GM18867 (cell line): ENCODE measurements around the gene ATP4B.

Source experiments
- ATAC-seq: cut with Tn5 transposase; IDR thresholded peaks from one replicate; pipeline ENCODE4 v1.9.1; 2021; ENCODE audit warnings: mild to moderate bottlenecking, moderate library complexity; ENCODE audit not compliant: unreplicated experiment

ATP4B gene

DNA sequence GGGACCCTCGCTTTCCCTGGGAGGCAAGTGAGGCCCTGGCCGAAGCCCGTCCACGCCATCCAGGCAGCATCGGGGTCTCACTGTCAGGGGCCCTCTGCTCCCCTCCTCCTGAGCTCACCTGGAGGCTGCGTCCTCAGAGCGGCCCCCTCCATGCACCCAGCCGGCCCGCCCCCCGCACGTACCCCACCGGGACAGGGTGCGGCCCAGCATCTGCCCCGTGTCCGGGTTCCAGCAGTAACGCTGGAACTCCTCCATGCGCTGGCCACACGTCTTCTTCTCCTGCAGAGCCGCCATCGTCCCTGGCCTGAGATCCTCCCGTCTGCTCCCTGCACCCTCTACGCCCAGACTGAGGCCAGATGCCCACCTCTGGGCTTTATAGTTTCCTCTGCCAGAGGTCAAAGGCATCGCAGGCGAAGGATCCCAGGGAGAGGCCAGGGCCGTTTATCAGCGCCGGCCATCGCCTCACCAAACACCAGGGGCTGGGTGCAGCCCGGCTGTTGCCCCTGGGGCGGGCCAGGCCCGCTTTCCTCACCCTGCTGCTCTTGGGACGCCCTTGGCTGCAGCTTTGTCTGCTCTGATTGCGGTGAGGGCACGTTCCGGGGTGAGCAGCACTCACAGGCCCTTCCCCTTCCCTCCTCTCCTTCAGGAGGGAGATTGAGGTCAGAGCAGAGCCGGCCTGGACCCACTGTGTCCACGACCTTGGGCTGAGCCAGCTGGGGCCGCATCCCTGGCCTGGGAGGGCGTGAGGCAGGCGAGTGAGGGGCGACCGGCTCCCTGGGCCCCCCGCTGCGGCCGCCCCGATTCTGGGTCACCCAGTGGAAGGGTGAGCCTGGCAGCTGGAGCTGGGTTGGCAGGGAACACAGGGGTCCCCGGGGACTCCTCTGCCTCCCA is at the start of gene ATP4B:
Gene ATP4B (minus strand): TSS at position 348 of the 891 bp plus-strand sequence. CDS start 54 bp downstream, at position 294.
- ATAC-seq, result no peak

DNA sequence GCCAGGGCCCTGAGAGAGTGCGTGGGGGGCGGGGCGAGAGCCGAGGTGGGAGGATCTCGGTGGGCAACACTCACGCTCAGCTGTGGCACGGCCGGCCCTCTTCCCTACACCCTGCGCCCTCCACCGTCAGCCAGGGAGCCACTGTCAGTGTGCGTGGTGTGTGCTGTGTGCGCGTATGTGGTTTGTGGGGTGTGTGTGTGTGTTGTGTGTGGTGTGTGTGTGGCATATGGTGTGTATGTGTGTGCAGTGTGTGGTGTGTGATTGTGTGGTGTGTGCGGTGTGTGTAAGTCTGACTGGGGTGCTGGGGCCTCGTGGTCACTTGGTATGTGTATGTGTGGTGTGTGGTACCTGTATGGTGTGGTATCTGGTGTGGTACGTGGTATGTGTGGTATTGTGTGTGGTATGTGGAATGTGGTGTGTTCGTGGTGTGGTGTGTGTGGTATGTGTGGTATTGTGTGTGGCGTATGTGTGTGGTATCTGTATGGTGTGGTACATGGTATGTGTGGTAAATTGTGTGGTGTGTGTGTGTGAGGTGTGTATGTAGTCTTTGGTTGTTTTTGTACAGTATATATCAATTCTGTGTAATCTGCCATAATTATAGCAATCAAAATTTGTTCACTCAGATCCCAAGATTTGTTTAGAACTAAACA is 14.1 kb upstream of the ATP4B start:
- no peak for ATAC-seq

DNA sequence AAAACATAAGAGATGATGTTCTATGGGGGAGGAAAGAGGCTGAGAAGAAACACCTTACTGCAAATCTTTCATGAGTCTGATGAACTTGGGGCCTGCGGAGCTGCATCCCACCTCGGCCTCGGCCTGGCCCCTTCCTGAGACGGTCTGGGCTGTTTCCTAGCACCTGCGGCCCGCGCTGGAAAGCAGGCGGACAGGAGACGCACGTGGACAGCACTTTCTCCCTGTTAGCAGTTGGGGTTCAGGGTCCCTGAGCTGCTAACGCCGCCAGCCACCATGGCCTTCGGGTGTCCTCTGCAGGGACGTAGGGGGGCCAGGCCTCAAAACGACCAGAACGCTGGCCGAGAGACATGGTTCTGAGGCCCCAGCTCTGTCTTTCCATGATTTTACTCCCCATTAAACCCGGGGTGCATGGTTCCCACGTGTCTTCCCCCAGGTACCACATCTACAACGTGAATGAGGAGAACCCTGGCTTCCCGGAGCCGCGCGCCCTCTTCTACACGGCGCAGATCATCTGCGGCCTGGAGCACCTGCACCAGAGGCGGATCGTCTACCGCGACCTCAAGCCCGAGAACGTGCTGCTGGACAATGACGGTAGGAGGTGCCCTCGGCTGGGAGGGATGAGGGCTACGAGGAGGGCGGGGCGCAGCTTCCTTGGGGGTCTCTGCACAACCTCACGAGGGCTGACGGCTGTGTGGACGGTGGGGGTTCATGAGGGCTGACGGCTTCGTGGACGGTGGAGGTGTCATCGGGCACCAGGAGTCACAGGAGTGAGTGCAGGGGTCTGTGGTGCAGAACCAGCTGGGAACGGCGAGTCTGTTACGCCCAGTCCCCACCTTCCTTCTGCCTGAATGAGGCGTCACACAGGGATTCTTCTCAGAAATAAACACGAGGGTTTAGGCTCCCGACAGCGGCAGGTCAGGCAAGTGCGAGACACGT is 13.3 kb upstream of the ATP4B start:
- no peak for ATAC-seq

DNA sequence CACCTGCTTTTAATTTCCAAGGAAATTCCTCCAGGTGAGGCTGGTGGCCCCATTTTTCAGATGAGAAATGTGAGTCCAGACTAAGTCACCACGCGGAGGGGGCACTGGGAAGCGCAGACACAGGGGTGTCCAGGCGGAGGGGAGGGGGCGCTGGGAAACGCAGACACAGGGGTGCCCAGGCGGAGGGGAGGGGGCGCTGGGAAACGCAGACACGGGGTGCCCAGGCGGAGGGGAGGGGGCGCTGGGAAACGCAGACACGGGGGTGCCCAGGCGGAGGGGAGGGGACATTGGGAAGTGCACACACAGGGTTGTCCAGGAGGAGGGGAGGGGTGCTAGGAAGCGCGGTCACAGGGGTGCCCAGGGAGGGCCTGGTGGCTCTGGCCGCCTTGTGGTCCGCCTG is 12.5 kb upstream of the ATP4B start:
- ATAC-seq, result no peak

DNA sequence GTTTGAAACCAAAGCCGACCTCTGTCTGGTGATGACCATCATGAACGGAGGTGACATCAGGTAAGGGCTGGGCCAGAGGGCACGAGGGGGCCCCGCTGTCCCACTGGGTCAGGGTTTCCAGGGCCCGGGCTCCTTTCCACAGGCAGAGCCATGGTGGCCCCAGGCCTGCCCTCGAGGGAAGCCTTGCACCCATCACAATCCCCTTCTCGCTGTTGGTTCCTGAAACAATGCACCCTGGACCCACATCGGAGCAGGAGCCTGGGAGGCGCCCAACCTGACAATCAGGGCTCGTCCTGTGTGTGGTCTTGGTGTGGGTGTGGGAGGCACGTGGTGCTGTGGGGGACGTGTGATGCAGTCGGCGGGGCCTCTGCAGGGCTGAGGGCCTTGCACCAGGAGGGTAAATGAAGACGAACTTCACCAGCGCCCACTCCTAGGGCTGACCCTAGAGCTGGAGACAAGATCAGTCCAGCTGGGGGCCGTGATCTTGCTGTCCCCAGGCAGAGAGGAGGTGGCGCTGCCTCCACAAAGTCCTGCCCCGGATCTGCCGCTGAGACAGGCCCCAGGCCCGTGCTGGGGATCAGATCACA is 11.8 kb upstream of the ATP4B start:
- no peak for ATAC-seq

DNA sequence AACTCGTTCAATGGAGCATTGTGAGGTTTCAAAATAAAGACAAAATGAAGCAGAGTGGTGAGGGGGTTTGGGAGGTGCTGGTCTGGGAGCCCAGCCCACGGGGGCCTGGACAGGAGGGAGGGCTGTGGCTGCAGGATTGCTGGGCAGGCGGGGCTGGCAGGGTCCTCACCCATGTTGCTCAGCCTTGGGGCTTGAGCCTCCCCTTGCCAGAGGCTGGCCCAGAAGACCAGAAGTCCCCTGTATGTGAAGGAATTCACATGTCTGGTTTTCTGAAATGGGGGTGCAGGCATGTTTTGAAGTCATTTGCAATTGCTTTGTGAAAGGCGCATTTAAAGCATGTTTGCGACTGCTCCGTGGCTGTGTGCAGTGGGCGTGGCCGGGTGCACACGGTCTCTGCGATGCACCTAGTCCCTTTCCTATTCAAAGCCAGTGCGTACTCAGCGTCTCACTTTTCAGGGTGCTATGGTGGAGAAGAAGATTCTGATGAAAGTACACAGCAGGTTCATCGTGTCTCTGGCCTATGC is 11.3 kb upstream of the ATP4B start:
- ATAC-seq, result no peak

DNA sequence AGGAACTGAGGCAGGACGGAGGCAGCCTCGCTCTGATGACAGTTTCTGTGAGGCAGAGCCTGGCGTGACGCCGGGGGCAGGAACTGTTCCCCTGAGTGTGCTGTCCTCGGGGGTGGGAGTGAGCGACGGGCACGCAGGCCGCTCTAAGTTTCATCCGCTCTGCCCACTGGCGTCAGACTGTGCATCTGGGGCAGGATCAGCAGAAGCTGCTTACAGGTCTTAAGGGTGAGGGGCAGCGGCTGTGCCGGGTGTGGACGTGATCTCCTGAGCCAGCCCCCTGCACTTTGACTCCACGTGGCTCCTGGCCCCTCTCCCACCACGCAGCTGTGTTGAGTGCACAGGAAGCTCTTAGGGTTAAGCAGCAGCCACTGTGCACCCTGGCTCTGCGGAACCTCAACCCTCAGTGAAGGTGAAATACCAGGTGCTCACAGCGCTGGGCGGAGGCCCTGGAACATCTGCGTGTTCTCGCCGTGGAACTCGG is 10.5 kb upstream of the ATP4B start:
- no peak for ATAC-seq

DNA sequence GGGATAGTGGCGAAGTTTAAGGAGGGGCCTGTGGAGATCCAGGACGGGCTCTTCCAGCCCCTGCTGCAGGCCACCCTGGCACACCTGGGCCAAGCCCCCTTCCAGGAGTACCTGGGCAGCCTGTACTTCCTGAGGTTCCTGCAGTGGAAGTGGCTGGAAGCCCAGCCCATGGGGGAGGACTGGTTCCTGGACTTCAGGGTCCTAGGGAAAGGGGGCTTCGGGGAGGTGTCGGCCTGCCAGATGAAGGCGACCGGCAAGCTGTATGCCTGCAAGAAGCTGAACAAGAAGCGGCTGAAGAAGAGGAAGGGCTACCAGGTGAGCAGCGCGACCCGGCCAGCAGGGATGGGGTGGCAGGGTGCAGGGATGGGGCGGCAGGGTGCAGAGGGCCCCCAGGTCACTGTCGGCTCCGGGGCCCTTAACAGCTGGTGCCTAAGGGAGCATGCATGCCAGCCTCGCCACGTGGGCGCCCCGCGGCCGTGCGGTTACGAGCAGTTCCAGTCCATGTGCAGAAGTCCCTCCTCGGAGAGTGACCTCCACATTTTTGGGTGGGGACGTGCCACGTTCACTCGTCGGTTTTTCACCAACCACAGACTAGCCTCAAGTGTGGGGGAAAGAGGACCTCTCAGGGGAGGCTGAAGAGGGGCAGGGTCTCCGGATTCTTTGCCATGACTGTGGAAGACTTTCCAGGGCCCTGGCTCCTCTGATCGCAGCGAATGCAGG is 9.9 kb upstream of the ATP4B start:
- no peak for ATAC-seq

DNA sequence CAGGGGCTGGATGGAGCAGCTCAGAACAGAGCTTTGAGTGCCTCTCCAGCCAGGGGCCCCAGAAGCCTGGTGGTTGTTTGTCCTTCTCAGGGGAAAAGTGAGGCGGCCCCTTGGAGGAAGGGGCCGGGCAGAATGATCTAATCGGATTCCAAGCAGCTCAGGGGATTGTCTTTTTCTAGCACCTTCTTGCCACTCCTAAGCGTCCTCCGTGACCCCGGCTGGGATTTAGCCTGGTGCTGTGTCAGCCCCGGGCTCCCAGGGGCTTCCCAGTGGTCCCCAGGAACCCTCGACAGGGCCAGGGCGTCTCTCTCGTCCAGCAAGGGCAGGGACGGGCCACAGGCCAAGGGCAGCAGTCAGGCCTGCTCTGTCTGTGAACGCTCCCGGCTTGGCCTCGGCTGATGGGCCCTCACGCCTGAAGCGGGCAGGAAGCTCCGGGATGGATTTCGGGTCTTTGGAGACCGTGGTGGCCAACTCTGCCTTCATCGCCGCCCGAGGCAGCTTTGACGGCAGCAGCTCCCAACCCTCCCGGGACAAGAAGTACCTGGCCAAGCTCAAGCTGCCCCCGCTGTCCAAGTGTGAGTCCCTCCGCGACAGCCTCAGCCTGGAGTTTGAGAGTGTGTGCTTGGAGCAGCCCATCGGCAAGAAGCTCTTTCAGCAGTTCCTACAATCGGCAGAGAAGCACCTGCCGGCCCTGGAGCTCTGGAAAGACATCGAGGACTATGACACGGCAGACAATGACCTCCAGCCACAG is 9.1 kb upstream of the ATP4B start, which contains the start of gene GRK1:
Gene GRK1 (plus strand): TSS at position 269 of the 751 bp plus-strand sequence. CDS start 168 bp downstream, at position 437.
- ATAC-seq, result no peak

DNA sequence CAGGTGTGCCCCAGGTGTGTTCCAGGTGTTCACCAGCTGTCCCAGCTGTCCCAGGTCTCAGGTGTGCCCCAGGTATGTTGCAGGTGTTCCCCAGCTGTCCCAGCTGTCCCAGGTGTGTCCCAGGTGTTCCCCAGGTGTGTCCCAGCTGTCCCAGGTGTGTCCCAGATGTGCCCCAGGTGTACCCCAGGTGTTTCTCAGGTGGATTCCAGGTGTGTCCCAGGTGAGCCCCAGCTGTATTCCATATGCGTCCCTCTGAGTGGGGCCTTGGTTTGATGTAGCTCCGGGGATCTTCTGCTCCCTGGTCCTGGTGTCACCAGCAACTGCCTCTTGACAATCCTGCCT is 8.3 kb upstream of the ATP4B start:
- no peak for ATAC-seq

DNA sequence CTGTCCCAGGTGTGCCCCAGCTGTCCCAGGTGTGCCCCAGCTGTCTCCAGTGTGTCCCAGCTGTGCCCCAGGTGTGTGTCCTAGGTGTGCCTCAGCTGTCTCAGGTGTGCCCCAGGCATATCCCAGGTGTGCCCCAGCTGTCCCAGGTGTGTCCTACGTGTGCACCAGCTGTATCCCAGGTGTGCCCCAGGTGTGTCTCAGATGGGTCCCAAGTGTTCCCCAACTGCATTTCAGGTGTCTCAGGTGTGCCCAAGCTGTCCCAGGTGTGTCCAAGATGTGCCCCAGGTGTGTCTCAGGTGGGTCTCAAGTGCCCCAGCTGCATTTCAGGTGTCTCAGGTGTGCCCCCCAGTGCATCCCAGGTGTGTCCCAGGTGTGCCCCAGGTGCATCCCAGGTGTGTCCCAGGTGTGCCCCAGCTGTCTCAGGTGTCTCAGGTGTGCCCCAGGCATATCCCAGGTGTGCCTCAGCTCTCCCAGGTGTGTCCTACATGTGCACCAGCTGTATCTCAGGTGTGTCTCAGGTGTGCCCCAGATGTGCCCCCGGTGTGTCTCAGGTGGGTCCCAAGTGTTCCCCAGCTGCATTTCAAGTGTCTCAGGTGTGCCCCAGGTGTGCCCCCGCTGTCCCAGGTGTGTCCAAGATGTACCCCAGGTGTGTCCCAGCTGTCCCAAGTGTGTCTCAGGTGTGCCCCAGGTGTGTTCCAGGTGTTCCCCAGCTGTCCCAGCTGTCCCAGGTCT is 7.8 kb upstream of the ATP4B start:
- ATAC-seq, result no peak

DNA sequence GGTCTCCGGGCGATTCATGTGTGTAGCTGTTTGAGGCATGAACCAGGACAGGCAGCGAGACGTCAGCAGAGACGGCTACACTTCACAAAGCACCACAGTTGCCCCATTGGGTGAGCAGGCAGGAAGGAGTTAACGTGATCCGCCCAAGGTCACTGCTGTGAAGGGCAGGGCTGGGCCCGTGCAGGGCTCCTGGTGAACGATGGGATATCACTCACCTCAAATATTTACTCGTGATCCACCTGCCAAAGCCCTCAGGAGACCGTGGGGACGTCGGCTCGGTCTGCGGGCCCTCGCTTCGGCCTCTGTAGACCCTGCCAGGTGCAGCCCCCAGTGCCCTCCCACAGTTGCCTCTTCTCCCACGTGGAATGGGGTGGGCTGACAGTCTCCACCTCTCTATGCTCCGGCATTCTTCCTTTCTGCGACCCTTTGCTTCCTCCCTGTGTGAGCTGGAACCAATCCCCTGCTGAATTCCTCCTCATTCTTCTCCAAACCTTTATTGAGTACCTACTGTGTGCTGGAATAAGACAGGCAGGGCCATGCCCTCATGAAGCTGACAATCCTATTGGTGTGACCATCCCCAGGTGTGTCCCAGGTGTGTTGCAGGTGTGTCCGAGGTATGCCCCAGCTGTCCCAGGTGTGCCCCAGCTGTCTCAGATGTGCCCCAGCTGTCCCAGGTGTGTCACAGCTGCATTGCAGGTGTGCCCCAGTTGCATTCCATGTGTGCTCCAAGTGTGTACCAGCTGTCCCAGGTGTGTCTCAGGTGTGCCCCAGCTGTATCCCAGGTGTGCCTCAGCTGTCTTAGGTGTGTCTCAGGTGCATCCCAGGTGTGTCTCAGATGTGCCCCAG is 7.0 kb upstream of the ATP4B start:
- no peak for ATAC-seq

DNA sequence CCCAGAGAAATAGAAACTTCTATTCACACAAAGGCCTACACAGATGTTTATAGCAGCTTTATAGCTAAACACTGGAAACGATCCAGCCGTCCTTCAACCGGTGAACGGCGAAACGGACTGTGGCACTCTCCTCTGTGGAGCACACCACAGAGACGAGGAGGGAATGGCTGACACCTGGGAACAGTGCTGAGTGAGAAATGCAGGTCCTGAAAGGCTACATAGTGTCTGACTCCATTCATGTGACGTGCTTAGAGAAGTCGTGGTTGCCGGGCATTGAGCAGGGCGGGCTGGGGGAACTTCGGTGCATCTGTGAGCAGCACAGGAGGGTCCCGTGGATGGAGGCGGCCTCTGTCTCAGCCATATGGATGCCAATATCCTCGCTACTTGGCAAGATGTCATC is 5.9 kb upstream of the ATP4B start:
- ATAC-seq, result no peak

DNA sequence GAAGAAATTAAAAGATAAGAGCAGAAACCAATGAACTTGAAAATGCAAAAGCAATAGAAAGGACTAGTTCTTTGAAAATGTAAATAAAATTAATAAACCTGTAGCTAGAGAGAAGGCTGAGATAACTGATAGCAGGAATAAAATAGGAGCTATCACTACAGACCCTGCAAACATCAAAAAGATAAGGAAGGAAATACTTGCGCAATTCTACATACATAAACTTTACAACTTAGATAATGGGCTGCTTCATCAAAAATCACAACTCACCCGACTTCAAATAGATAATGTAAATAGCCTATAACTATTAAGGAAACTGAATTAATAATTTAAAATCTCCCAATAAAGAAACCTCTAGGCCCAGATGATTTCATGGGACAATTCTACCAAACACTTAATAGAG is 3.5 kb upstream of the ATP4B start:
- ATAC-seq, result no peak

DNA sequence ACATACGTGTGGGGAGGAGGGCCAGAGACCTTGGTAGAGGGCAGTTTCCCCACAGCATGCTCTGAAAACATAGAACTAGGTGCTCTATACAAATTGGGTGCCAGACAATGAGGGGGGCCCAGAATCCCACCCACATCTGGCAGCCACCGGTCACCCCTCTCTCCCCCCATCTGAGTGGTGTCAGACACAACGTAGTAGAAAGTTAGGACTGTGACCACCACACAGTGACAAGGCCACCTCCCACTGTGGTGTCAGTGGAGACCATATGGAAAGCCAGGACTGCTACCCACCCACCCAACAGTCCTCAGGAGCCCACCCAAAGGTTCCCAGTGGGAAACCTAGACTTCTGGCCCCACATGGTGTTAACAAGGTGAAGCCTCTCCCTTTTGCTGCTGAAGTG is 2.1 kb upstream of the ATP4B start:
- no peak for ATAC-seq

DNA sequence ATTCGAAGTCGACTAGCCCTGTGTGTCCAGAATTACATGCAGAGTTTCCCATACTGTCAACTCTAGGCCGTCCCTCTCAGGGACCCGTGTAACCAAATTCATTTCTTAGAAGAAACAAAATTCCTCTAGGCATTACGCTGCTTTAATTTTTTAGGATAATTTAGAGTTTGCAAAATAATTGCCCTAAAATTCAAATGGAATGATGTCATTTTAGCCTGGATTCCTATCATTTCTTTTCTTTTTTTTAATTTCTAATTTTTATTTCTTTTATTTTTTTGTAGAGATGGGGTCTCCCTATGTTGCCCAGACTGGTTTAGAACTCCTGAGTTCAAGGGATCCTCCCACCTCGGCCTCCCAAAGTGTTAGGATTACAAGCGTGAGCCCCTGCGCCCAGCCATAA is 1.3 kb upstream of the ATP4B start:
- ATAC-seq, result no peak

DNA sequence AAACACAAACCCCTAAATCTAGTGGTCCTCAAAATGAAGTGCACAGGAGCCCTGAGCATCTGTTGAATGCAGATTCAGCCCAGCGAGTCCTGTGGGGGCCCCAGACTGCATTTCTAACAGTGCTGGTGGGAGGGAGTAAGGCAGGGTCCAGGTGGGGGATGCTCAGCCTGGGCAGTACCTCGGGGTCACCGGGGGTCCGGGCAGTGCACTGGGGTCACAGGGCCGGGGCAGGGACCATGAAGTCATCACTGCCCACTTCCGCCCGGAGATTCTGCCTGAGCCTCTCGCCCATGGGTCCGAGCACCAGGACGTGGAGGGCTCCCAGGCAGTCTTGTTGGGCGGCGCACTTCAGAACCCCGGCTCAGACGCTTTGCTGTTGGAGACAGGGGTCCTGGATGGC is 838 bp upstream of the ATP4B start:
- ATAC-seq, result no peak
